Pancreas (tissue), 10 donors: ENCODE results near the gene POLR2L. TPM values are rescaled to one million over a fixed set of nuclear protein-coding genes. Genes with fewer than 3 reads are reported as not detected.

Experiments used
- ATAC-seq, 4 donors: fragments of 200-7000 bp; cut with Tn5 transposase; one replicate each; pipeline versions ENCODE4 v1.8.0 to v1.9.1; 2020; ENCODE audit warnings: mild to moderate bottlenecking in 4 of 4, moderate library complexity in 4 of 4
- DNase-seq, 6 donors: peaks; one replicate each; pipeline ENCODE4 v3.0.0-alpha.2; 2020
- FAIRE-seq: peaks from 2 replicates; lab custom pipeline; 2012; peaks lifted over from hg19 to GRCh38; lab: Jason Lieb, UNC
- H3K27ac ChIP-seq, 4 donors: fragments of 200-600 bp; sonication (generic); 1 replicate in 3 of 4; 2 replicates in 1 of 4; pipeline versions ENCODE4 v1.5.0 to v1.8.0; 2020
- H3K27me3 ChIP-seq, 4 donors: fragments of 200-600 bp; one replicate each; pipeline ENCODE4 v1.8.0; 2021
- H3K36me3 ChIP-seq, 3 donors: fragments of 200-600 bp; sonication (generic) in 1 of 3; one replicate each; pipeline versions ENCODE4 v1.5.0 to v1.8.0; 2020 to 2021
- H3K4me1 ChIP-seq, 3 donors: fragments of 200-600 bp; one replicate each; pipeline ENCODE4 v1.8.0; 2021
- H3K4me3 ChIP-seq, 4 donors: fragments of 200-600 bp; sonication (generic) in 2 of 4; one replicate each; pipeline versions ENCODE4 v1.5.0 to v1.8.0; 2020 to 2021
- H3K9me3 ChIP-seq, 4 donors: fragments of 200-600 bp; one replicate each; pipeline ENCODE4 v1.8.0; 2021
- WGBS, 2 donors: extraction: QIAGEN DNeasy Blood & Tissue Kit; methylation state at CpG; one replicate each; pipeline ENCODE4 v1.1.7; 2013; 5-methylcytosine and 5-hydroxymethylcytosine counted together
- intact Hi-C, 3 donors: fragments of 100-400 bp; cut with DNase I; formaldehyde crosslinking; loops; one replicate each; pipeline versions ENCODE4 v1.11.1 to v1.14.2; 2022
- polyA plus RNA-seq, 2 donors: library from polyadenylated mRNA; stranded (reverse); fragments of 200-250 nt; gene quantifications; one replicate each; pipeline ENCODE4 v1.2.3, GENCODE V29; 2013
- total RNA-seq, 6 donors: library from RNA; stranded (reverse); fragmentation: NEBNext Ultra II Directional in 4 of 6; extraction: Animal tissue kit (Norgen Biotek cat#: 25700) in 4 of 6; gene quantifications; one replicate each; pipeline versions ENCODE4 v1.2.1 to v1.2.4, GENCODE V29; 2021 to 2023
- TF ChIP-seq, protein P1 (sequence below), 4 donors: fragments of 200-600 bp; sonication (generic) in 3 of 4; IDR thresholded peaks; one replicate each; pipeline versions ENCODE4 v1.5.0 to v1.8.0; 2021; ENCODE audit warnings: antibody characterized with exemption in 4 of 4
- donor health status: healthy with polysubstance abuse.
- donor health status: DM: no; HTN: no; CAD: no; lungs with moderate emphysema.
- donor health status: DM: no; HTN: no; CAD: no.
- donor health status: control.
- donor health status: control.
- donor health status: Bipolar disorder and iron deficiency.
- donor health status: DM: yes; HTN: yes; CAD: no.
- donor health status: DM: no; HTN: no; CAD: no.
- donor health status: DM: no; HTN: no; CAD: no.
- donor health status: DM: yes; HTN: yes; CAD: no.

The POLR2L gene
- total and polyA plus RNA-seq, 8 donors: 62.9 to 110 (median 68.9) TPM

DNA sequence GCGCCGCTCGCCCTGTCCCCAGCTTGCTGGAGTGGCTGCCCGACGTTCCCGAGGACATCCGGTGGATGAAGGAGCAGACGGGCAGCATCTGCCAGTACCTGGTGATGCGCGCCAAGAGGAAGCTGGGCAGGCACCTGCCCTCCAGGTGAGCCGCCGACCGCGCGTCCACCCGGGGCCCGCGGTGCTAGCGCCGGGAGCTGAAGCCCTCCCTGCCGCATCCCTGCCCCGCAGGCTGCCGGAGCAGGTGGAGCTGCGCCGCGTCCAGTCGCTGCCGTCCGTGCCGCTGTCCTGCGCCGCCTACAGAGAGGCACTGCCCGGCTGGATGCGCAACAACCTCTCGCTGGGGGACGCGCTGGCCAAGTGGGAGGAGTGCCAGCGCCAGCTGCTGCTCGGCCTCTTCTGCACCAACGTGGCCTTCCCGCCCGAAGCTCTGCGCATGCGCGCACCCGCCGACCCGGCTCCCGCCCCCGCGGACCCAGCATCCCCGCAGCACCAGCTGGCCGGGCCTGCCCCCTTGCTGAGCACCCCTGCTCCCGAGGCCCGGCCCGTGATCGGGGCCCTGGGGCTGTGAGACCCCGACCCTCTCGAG lies 17.9 kb downstream of the POLR2L start:
- H3K9me3 ChIP-seq: no peaks in the 10 kb centered on the region
- peak overlapping the region; percentile 88 to 97 (median 91) for H3K27ac ChIP-seq
- TF ChIP-seq, protein P1, sequence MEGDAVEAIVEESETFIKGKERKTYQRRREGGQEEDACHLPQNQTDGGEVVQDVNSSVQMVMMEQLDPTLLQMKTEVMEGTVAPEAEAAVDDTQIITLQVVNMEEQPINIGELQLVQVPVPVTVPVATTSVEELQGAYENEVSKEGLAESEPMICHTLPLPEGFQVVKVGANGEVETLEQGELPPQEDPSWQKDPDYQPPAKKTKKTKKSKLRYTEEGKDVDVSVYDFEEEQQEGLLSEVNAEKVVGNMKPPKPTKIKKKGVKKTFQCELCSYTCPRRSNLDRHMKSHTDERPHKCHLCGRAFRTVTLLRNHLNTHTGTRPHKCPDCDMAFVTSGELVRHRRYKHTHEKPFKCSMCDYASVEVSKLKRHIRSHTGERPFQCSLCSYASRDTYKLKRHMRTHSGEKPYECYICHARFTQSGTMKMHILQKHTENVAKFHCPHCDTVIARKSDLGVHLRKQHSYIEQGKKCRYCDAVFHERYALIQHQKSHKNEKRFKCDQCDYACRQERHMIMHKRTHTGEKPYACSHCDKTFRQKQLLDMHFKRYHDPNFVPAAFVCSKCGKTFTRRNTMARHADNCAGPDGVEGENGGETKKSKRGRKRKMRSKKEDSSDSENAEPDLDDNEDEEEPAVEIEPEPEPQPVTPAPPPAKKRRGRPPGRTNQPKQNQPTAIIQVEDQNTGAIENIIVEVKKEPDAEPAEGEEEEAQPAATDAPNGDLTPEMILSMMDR (IDR thresholded peaks at IDR 0.05): no peak
- peak overlapping the region; percentile 12 to 80 (median 38) for H3K4me3 ChIP-seq
- FAIRE-seq: no peak
- DNase-seq: peak; percentile 87 to 98 (median 94)
- peak; percentile 14 to 45 (median 25) for ATAC-seq
- H3K36me3 ChIP-seq: peaks cover 0 to 10% (median 6%) of the 10 kb centered on the region in 3 donors
- peaks cover 35 to 61% (median 40%) of the 10 kb centered on the region in 3 donors for H3K4me1 ChIP-seq
- 28 to 35% methylated on average over 34 to 59 of the region's 59 CpGs for WGBS, 2 donors
- intact Hi-C loops: no loop called here
- no peaks in the 10 kb centered on the region for H3K27me3 ChIP-seq

DNA sequence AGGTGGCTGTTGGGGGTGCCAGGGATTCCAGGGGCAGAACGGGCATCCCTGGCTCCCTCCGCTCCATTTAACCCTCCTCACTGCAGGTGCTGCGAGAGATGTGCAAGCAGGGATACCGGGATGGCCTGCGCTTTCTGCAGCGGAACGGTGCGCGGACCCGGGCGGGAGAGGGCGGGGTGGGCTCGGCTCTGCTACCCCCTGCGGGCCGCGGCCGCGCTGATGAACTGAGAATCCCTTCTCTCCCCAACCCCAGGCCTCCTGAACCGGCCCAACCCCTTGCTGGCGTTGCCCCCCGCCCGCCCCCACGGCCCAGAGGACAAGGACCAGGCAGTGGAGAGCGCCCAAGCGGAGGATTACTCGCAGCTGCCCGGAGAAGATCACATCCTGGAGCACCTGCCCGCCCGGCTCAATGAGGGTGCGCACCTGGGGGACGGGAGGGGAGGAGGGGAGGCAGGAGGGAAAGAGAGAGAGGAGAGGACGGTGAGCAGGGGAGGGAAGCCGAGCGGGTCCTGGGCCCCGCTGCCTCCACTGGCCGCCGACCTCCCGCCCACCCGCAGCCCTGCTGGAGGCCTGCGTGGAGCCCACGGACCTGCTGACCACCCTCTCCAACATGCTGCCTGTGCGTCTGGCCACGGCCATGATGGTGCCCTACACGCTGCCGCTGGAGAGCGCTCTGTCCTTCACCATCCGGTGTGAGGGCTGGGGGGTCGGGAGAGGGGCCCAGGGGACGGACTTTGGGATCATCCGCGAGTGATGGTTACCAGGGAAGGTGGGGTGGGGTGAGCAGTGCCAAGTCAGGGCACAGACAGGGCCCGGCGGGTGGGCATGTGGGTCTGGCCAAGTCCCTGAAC lies 18.7 kb downstream of the POLR2L start:
- FAIRE-seq (no peak), DNase-seq (peak in 3 of 6 donors; percentile 62 to 91 (median 62)), ATAC-seq (no peak)
- Histone ChIP-seq H3K36me3 (peaks cover 0 to 10% (median 6%) of the 10 kb centered on the region in 3 donors), H3K27ac (peak overlapping the region; percentile 88 to 97 (median 91)), H3K27me3 (no peaks in the 10 kb centered on the region), H3K4me1 (peaks cover 31 to 54% (median 33%) of the 10 kb centered on the region in 3 donors), H3K4me3 (peak overlapping the region; percentile 12 to 80 (median 38)), H3K9me3 (no peaks in the 10 kb centered on the region)
- 42 to 45% methylated on average over 44 to 53 of the region's 53 CpGs for WGBS, 2 donors
- TF ChIP-seq, protein P1 (IDR thresholded peaks at IDR 0.05): no peak
- intact Hi-C loops: no loop called here

DNA sequence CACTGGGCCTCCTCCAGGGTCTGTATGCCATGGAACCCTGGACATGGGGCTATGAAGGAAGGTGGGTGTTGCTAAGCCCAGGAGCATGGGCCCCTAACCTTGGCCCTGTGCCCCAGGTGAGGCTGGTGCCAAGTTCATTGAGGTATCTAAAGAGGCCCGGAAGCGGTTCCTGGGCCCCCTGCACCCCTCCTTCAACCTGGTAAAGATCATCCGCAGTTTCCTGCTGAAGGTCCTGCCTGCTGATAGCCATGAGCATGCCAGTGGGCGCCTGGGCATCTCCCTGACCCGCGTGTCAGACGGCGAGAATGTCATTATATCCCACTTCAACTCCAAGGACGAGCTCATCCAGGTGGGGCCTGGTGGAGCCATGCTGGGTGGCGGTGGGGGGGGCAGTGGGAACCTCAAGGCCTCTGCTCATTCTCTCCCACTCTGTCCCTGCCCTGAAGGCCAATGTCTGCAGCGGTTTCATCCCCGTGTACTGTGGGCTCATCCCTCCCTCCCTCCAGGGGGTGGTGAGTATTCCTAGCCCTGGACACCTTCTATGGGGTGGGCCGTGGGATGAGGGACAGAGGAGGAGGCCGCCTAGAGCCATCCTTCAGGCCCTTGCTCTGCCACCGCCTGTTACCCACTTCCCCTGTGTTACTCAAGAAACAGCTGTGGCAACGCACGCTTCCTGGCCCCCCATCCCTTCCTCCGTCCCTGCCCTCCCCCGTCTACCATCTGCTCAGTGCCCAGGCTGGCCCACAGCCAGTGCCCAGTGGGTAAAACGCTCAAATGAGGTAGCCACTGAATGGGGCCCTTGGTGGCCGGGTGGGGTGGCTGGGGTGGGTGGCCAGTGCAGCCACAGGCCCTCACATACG lies 20.6 kb downstream of the POLR2L start:
- Histone ChIP-seq H3K4me3 (peak overlapping the region in 3 of 4 donors; percentile 5 to 86 (median 80)), H3K27ac (peak overlapping the region; percentile 91 to 99 (median 97)), H3K4me1 (peaks cover 28 to 44% (median 35%) of the 10 kb centered on the region in 3 donors), H3K27me3 (no peaks in the 10 kb centered on the region), H3K9me3 (no peaks in the 10 kb centered on the region), H3K36me3 (peaks cover 0 to 10% (median 6%) of the 10 kb centered on the region in 3 donors)
- 18 to 28% methylated on average over 21 to 22 of the region's 22 CpGs for WGBS, 2 donors
- ATAC-seq: no peak
- peak in 4 of 6 donors; percentile 56 to 82 (median 68) for DNase-seq
- TF ChIP-seq, protein P1 (IDR thresholded peaks at IDR 0.05): no peak
- intact Hi-C loops: no loop called here
- FAIRE-seq: no peak

DNA sequence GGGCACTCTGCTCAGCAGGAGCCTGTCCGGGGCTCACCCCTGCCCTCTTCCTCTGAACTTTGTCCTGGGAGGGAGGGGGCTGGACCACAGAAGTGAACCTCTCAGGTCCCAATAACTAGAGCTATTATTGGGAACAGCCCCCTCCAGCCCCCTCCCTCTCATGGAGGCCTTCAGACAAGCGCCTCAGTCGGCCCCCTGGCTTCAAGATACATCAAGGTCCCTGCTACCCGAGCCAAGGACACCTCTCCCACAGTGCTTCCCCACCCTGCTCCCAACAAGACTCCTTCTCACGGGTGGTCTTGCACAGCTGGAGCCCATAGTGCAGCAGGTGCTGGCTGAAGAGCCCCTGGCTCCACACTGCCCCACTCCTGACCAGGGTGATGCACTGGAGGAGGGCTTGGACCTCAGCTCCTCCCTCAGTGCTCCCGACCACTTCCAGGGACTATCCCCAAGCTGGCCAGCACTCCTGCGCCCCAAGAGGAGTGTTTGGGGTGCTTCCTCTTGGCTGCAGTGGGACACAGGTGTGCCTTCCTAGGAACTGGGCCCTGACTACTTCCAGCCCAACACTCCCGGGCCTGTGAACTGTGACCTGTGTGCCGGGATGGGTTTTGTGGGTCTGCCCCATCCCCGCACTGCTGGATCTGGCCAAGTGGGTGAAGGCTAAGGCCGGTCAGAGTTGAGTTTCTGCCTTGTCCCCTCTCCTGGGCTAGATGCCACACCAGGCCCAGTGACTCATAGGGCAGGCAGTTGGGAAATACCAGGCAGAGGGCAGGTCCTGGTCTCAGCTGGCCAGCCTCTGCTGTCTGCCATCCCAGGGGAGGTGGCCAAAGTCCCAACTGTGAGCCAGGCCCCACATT lies 21.4 kb downstream of the POLR2L start:
- Histone ChIP-seq H3K36me3 (peaks cover 0 to 10% (median 6%) of the 10 kb centered on the region in 3 donors), H3K27me3 (no peaks in the 10 kb centered on the region), H3K4me1 (peaks cover 22 to 38% (median 32%) of the 10 kb centered on the region in 3 donors), H3K9me3 (no peaks in the 10 kb centered on the region), H3K4me3 (peak overlapping the region; percentile 80 to 97 (median 90)), H3K27ac (peak overlapping the region; percentile 91 to 99 (median 97))
- FAIRE-seq (no peak), DNase-seq (peak; percentile 81 to 96 (median 94)), ATAC-seq (peak; percentile 42 to 61 (median 48))
- WGBS, 2 donors: 7 to 11% methylated on average over 11 of the region's 11 CpGs
- TF ChIP-seq, protein P1 (IDR thresholded peaks at IDR 0.05): no peak
- intact Hi-C loops: no loop called here
